Measurements from ENCODE around the gene CALR.
"Not testable (repeated sequence)": the region's sequence is repeated elsewhere in the genome, so short reads cannot be mapped to it uniquely, and the experiment has no call there.

Gene CALR

GRCh38 chr19:12955996-12956395, 17.6 kb downstream of the CALR start:
- DNase-seq (ENCODE audit: extremely low read depth, low read depth), result no peak
- TF ChIP-seq CTCF (IDR thresholded peaks at IDR 0.05; ENCODE audit: low read depth, low read length), result no peak

- peak; percentile 44 for DNase-seq (ENCODE audit: extremely low read depth, low read depth)
- TF ChIP-seq CTCF (IDR thresholded peaks at IDR 0.05; ENCODE audit: low read depth, low read length), result no peak
These were observed 18.3 kb downstream of the CALR start, which contains the start of gene GADD45GIP1 for GRCh38 chr19:12956446-12957388. Gene GADD45GIP1 (minus strand): TSS chr19:12957223. CDS start chr19:12957212, 11 bp downstream.

GRCh38 chr19:12957389-12957952, 19.1 kb downstream of the CALR start:
- DNase-seq (ENCODE audit: extremely low read depth, low read depth), result not testable (repeated sequence)

- no peak for TF ChIP-seq CTCF (IDR thresholded peaks at IDR 0.05; ENCODE audit: low read depth, low read length)
- DNase-seq (ENCODE audit: extremely low read depth, low read depth), result no peak
These were observed 21.1 kb downstream of the CALR start for GRCh38 chr19:12959481-12959880.

GRCh38 chr19:12965017-12965811, 26.8 kb downstream of the CALR start:
- DNase-seq (ENCODE audit: extremely low read depth, low read depth), result no peak
- peak; percentile 86 for TF ChIP-seq CTCF (IDR thresholded peaks at IDR 0.05; ENCODE audit: low read depth, low read length)

GRCh38 chr19:12965812-12966135, 27.4 kb downstream of the CALR start:
- no peak for TF ChIP-seq CTCF (IDR thresholded peaks at IDR 0.05; ENCODE audit: low read depth, low read length)

GRCh38 chr19:12967907-12968306, 29.5 kb downstream of the CALR start:
- DNase-seq (ENCODE audit: extremely low read depth, low read depth), result no peak
- no peak for TF ChIP-seq CTCF (IDR thresholded peaks at IDR 0.05; ENCODE audit: low read depth, low read length)

More at GRCh38 chr19:12965812-12966135, 27.4 kb downstream of the CALR start:
- no peak for DNase-seq (ENCODE audit: extremely low read depth, low read depth)
